ENCODE data around the gene PDLIM3.
A peak's percentile ranks its signal among the peaks of the same experiment; 100 is the strongest.
"Not testable (repeated sequence)": the region's sequence is repeated elsewhere in the genome, so short reads cannot be mapped to it uniquely, and the experiment has no call there.

PDLIM3 gene

GRCh38 chr4:185529413-185529812 is 5.9 kb downstream of the PDLIM3 start:
- intact Hi-C loops (cut with DNase I), result no loop called here
- DNase-seq, result no peak

- no peak for DNase-seq
- intact Hi-C loops (cut with DNase I), result no loop called here
Measured at GRCh38 chr4:185524888-185525863, 10.1 kb downstream of the PDLIM3 start.

GRCh38 chr4:185523862-185524261 is 11.4 kb downstream of the PDLIM3 start:
- no peak for DNase-seq
- intact Hi-C loops (cut with DNase I), result no loop called here

GRCh38 chr4:185522451-185522850 is 12.9 kb downstream of the PDLIM3 start:
- intact Hi-C loops (cut with DNase I), result no loop called here

GRCh38 chr4:185520119-185520518 is 15.2 kb downstream of the PDLIM3 start:
- no peak for DNase-seq
- intact Hi-C loops (cut with DNase I), result no loop called here

More at GRCh38 chr4:185522451-185522850, 12.9 kb downstream of the PDLIM3 start:
- no peak for DNase-seq

GRCh38 chr4:185518494-185518893 is 16.8 kb downstream of the PDLIM3 start:
- intact Hi-C loops (cut with DNase I), result no loop called here

GRCh38 chr4:185518069-185518468 is 17.2 kb downstream of the PDLIM3 start:
- DNase-seq, result no peak
- intact Hi-C loops (cut with DNase I), result no loop called here

More at GRCh38 chr4:185518494-185518893, 16.8 kb downstream of the PDLIM3 start:
- DNase-seq, result no peak

- DNase-seq, result no peak
- intact Hi-C loops (cut with DNase I), result no loop called here
Measured at GRCh38 chr4:185515248-185515647, 20.1 kb downstream of the PDLIM3 start.

- no peak for DNase-seq
- intact Hi-C loops (cut with DNase I), result no loop called here
Measured at GRCh38 chr4:185514182-185514697, 21.1 kb downstream of the PDLIM3 start.

- DNase-seq, result no peak
- intact Hi-C loops (cut with DNase I), result no loop called here
Measured at GRCh38 chr4:185513489-185514181, 21.7 kb downstream of the PDLIM3 start.

GRCh38 chr4:185512516-185512915 is 22.8 kb downstream of the PDLIM3 start:
- intact Hi-C loops (cut with DNase I), result no loop called here
- peak in 3 of 42 donors; percentile 18 to 43 (median 38) for DNase-seq

GRCh38 chr4:185511243-185511642 is 24.1 kb downstream of the PDLIM3 start:
- intact Hi-C loops (cut with DNase I); DNase-seq: not testable (repeated sequence)

- DNase-seq, result no peak
Measured at GRCh38 chr4:185510806-185511205, 24.5 kb downstream of the PDLIM3 start.

GRCh38 chr4:185508181-185508580 is 27.1 kb downstream of the PDLIM3 start:
- DNase-seq, result no peak
- intact Hi-C loops (cut with DNase I), result no loop called here

More at GRCh38 chr4:185510806-185511205, 24.5 kb downstream of the PDLIM3 start:
- intact Hi-C loops (cut with DNase I), result no loop called here

GRCh38 chr4:185506422-185506821 is 28.9 kb downstream of the PDLIM3 start:
- intact Hi-C loops (cut with DNase I), result no loop called here
- DNase-seq, result no peak

- no peak for DNase-seq
- intact Hi-C loops (cut with DNase I), result no loop called here
Measured at GRCh38 chr4:185504098-185505047, 30.9 kb downstream of the PDLIM3 start.

GRCh38 chr4:185502386-185502785 is 32.9 kb downstream of the PDLIM3 start:
- no peak for DNase-seq
- intact Hi-C loops (cut with DNase I), result no loop called here

GRCh38 chr4:185500576-185500975 is 34.7 kb downstream of the PDLIM3 start:
- DNase-seq, result no peak
- intact Hi-C loops (cut with DNase I), result no loop called here

GRCh38 chr4:185500035-185500434 is 35.3 kb downstream of the PDLIM3 start:
- DNase-seq, result no peak
- intact Hi-C loops (cut with DNase I), result no loop called here
